Islet precursor cell (in vitro differentiated cells): ENCODE data around the gene NCOA6.
A peak's percentile ranks its signal among the peaks of the same experiment; 100 is the strongest.
"Not testable (repeated sequence)": the region's sequence is repeated elsewhere in the genome, so short reads cannot be mapped to it uniquely, and the experiment has no call there.

Experiments used
- DNase-seq: peaks from one replicate; pipeline ENCODE4 v3.0.0-alpha.2; 2018

NCOA6 gene

DNA sequence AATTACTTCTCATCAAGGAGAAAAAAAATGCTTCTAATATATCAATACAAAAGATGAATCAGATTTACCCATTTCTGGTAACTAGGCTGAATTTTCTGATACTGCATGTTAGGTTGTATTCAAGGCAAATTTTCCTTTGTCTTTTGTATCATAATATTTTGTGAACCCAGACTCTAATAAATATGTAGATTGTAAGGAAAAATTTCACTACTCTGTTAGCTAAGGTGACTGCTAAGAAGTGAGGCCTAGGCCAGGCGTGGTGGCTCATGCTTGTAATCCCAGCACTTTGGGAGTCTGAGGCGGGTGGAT is 108.6 kb downstream of the NCOA6 start:
- no peak for DNase-seq

DNA sequence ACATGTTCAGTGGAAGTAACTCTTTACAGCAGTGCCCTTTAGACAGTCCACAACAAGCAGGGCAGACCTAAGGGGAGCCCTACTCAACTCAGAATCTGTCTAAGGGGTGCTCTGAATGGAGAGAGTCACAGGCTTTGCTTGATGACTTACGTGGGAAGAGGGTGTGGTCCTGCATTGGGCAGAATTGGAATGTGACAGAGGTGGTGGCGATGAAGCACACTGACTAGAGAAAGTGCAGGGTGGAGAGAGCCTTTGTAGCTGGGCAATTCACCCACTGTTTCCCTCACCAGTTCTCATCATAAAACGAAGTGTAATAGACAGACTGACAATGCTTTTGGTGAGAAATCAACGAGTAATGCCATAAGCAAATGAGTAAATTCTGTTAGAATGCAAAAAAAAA is 110.1 kb downstream of the NCOA6 start:
- DNase-seq = no peak

DNA sequence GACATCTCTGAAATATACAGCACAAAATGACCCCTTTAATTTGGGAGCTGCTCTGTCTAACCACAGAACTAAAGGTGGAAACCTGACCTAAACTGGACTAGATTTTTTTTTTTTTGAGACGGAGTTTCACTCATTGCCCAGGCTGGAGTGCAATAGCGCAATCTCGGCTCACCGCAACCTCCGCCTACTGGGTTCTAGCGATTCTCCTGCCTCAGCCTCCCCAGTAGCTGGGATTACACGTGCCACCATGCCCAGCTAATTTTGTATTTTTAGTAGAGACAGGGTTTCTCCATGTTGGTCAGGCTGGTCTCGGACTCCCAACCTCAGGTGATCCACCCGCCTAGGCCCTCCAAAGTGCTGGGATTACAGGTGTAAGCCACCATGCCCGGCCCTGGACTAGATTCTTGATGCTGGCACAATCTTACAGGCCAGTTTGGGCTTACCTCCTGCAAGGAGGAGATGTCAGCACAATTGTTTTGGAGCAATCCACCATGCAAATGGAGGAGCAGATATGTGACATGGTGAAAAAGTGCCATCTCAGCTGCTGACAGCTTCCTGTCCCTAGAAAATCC is 111.4 kb downstream of the NCOA6 start:
- DNase-seq = not testable (repeated sequence)

DNA sequence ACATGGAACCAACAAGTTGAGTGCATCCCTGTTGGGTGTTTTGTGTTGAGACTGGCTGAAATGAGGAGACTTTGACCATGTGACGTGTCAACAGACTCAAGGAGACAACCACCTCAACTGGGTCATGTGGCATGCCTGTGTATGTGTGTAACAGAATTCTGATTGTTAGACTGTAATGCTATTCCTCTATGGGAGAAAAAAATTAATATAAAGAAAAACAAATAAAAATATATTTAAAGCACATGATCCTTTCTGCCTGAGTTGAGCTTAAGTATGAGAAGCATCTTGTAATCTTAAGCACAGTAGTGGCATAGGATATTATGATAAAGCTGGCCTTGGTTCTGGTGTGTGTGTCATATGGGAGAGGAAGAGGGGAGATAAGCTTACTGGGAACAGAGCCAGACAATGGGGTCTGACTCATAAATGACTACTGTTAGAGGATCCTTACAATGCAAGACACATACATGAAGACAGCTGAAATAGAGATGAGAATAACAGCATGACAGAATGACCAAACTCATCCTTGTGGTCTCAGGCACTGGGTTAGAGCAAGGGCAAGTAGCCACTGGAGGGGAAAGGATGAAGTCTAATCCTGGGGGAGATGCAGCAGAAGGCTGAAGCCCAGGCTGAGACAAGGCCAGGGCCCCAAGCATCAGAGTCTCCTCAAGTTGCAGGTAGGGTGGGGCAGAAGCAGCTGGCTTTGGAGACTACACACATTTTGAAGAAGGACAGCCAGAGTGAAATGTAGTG is 112.1 kb downstream of the NCOA6 start:
- DNase-seq = no peak

DNA sequence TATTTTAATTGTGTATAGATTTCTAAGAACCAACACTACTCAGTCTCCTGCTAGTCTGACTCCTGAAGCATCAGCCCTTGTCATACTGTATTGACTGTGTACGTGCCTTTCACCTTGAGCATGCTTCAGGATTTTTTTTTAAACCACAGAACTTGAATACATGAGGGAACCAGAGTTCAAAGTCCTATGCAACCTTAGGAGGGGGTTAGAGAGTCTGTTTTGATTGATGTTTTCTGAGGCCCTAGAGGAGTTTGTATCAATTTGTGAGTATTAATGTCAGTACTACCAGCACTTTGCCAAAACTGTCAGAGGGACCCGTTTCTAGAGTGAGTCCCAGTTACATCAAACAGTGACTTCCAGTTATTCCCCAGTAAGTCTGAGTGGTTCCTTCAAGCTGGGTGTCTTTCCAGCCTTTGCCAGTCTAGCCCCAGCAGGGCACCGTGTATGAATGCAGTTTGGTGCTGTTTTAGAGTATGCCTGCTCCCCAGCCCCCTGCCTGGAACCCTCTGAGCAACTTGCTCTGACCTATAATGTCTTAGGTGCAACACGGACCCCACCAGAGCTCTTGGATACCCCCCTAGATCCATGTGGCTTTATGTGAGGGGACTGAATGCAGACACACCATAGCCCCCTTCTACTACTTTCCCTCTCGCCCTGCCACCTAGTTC is 112.8 kb downstream of the NCOA6 start:
- DNase-seq = no peak

DNA sequence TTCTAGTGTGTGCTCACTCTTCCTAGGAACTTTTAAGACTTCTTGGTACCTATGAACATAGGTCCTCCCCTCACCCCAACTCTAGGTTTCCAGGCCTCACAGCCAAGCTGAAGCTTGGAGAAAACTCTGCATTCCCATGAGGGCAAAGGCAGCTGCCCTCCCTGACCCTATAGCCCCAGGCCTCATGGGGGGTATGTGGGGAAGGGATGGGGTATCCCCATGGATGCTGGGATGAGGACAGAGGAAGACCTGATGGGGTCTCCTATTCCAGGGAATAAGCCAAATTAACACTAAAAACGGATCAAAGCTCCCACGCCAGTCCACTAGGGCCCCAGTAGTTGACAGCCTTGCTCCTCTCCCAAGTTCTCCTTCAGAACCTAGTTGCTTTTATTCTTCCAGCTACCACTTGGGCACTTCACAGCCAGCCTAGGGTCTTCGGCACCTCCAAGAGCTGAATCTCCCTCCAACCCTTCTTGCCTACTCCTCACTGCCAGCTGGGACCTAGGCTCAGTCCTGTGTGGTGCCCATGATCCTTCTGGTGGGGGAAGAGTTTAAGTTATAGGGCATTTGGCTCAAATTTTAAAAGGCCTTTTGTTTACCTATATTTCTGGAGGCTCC is 113.5 kb downstream of the NCOA6 start:
- DNase-seq = no peak

DNA sequence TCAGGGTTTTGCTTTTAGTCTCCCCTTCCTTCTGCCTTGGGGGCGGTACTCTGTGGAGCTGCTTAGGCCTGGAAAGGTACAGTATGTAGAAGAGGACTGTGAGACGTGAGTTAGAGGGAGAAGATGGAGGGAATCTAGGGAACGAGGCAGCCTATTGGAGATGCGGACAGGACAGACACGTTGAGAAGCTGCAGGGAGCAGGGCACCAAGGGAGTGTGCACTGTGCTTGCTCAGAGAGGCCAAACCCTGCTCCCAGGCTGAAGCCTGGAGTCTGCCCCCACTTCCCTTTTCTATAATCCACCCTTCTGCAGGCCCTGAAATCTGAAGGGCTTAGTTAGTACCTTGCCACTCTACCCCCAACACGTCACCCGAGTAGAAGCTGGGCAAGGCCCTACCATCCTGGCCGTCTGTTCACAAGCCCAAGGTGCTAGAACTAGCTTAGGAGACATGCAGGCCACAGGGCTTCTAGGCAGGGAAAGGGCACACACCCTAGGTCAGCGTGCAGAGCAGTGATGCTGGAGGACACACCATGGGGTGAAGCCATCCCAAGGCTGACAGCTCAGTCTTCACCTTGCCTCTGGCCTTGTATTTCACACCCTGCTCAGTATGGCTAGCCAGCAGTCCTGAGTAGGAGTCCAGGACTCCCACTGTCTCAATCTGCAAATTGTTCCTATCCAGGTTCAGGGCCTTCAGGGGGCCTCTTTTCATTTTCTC is 114.4 kb downstream of the NCOA6 start:
- no peak for DNase-seq

DNA sequence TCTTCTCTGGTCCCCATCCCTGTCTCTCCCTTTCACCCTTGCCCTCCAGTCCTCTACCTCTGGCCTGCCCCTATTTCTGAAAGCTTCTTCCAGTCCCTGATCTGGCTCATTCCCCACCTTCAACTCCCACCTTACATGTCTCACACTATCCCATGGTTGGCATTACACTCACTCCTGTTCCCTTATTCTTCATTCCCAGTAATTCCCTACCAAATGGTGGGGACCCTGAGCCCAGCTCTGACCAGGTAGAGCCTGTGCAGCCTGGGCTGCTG is 114.9 kb downstream of the NCOA6 start:
- DNase-seq = no peak

DNA sequence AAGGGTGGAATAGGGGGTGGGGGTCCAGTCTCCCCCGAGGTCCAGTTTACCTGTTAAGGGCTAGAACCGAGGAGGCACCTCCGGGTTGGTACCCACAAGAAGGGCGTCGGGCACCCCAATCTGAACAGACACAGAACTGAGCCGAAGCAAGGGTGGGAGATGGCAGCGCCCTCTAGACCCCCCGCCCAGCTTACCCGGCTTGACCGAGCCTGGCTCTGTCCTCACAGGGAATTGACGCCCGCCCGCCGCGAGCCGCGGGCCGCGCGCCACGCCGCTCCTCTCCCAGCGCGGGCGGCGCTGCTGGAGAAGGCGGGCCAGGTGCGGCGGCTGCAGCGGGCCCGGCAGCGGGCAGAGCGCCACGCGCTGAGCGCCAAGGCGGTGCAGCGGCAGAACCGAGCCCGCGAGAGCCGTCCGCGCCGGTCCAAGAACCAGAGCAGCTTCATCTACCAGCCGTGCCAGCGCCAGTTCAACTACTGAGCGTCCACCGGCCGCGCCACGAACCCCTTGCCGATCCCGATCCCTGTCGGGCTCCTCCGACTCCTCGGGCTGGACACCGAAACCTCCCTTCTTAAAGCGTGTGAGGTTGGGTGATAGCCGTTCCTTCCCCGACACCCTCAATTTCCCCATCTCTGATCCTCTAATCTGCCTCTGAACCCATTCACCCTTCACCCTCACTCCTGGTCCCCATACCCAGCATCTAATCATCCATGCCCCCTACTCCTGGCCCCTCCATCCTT is 115.5 kb downstream of the NCOA6 start:
- DNase-seq = peak; percentile 89

DNA sequence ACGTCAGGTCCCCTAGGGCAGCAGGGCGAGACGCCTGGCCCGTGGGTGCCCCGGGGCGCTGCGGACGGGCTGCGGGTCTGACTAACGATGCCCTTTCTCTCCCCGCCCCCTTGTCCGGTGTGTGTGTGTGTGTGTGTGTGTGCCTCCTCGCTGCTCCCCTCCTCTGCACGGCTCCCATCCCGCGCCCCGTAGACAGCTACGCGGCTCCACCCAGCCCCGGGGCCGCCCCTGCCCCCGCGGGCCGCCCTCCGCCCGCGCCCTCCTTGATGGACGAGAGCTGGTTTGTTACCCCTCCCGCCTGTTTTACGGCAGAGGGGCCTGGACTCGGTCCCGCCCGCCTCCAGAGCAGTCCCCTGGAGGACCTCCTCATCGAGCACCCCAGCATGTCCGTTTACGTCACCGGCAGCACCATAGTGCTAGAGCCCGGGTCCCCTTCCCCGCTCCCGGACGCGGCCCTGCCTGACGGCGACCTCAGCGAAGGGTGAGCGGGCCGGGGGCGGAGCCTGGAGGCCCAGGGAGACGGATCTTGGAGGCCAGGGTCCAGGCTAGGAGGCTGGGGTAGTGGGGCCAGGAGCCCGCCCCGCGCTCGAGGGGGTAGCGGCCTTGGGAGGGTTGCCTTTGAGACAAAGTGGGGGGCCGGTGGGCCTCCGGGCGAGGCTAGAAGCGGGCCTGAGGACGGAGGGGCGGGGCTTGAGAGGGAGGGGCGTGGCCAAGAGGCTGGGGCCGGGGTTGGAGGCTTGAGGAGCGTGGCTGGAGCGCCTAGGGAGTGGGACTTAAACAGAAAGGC is 116.2 kb downstream of the NCOA6 start:
- peak; percentile 87 for DNase-seq

DNA sequence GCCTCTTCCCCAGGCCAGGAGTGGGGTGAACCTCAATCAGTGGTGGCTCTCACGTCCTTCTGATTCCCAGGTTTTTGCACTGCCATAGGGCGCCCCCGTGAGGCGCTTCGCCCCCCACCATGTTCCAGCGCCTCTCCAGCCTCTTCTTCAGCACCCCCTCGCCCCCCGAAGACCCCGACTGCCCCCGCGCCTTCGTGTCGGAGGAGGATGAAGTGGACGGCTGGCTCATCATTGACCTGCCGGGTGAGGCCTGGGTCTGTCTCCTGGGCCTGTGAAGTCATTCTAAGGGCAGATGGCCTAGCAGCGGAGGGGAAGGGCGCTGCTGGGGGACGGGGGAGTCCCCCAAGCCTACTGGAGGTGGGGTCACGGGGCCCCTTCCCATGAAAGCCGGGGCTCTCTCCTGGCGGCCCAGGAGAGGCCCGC is 116.8 kb downstream of the NCOA6 start:
- DNase-seq = no peak

DNA sequence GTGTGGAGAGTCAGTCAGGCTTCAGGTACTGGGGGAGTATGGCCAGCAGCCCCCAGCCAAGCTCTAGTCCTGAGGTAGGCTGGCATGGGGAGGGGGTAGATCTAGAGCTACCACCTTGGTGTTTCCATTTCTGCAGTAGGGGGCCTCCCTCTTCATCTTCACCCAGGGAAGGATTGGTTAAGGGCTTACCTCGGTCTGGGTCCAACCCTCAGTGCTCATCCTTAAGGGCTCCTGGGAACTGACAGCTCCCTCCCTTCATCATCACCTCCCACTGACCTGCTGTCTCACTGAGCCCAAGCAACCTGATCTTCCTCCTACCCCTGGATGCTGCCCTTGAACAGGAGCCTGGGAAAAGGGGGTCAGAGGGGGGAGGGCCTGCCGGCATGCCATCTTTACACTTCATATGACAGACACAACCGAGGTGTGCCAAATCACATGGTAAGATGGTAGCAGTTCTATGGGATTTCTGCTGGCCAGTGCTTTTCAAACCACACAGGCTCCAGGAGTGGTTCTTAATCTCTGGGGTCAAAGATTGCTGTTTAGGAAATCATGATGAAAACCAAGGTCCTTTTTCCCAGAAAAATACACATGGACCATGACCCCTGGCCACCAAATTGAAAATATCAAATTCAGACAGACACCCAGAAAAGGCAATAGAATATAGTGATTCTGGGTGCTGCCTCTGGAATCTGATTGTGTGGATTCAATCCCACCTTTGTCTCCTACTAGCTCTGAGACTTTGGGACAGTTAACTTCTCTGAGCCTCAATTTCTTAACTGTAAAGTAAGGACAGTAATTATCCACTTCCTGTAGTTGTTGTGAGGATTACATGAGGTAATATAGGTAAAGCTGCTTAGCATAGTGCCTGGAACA is 118.3 kb downstream of the NCOA6 start:
- DNase-seq = no peak

DNA sequence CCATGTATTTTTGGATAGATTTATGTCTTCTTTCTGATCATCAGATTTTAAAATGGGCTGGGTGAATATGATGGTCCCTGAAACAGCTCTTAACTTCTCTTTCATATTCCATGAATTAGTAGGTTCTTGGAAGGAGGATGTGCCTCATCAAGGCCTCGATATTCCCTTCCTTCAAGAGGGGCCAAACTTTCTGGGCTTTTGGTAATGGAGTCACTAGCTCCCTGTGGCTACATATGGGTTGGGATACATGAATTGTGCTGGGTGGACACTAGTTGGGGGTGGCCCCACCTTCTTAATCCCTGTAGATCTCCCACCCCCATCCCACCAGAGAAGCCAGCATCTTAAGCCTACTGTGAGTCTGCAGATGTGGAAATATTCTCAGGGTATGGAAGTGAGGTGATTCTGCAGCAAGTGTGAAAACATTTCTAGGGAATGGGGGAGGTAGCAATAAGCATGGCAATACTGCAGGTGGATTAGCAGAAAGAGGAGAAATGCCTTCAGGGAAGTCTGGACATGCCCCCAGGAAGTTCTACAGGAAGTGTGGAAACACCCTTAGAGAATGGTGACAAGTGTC is 119.1 kb downstream of the NCOA6 start:
- no peak for DNase-seq

DNA sequence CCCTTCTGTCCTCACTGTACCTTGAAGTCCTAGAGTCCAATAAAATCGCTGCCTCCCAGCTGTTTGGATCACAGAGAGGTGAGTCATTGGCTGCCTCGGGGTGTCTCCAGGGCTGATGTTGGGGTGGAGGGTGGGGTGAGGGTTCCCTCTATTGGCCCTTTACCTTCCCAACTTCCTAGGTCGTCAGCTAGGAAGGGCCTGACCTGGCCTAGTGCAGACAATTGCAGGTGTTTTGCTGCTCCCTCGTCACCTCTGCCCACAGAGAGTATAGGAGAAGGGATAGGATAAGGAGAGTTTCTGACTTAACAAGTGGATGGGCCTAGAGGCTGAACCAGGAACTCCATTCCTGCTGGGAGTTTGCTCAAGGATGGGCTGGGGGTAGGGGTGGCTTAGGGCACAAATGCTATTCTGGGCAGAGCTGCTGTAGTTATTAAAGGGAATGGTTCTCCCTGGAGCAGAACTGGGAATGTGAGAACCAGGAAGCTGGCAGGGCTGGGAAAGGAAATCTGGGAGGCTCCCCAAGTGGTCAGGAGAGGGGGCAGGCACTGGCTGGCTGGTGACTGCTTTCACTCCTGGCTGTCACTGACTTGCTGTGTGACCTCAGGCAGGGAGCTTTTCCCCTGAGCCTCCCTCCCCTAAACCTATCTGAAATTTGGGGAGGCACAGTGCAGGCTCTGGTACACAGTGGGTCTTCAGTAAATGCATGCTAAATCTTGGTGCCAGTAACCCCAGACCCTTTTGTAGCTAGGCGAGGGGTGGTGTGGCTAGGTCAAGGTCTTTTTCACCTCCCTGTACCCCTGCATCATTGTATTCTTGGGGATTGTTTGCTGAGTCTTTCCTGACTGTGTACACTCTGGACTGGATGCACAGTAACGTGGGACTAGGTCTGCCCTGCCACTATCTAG is 119.8 kb downstream of the NCOA6 start:
- DNase-seq = peak; percentile 58

DNA sequence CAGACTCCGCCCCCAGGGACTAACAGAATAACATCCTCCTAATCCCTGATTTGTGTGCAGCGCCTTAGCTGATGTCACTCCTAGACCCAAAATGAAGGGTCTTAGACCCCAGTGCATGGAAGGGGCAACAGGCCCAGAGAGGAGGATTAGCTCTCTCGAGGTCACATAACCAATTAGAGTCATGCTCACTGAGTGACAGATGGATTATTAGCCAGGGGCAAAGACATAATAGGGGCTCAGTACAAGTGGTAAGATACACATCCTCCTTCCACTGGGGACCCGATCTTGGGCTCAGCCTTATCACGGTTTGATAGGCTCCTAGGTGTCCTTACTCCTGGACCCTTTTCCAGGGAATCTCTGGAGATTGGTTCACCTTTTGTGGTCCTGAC is 120.4 kb downstream of the NCOA6 start:
- no peak for DNase-seq

DNA sequence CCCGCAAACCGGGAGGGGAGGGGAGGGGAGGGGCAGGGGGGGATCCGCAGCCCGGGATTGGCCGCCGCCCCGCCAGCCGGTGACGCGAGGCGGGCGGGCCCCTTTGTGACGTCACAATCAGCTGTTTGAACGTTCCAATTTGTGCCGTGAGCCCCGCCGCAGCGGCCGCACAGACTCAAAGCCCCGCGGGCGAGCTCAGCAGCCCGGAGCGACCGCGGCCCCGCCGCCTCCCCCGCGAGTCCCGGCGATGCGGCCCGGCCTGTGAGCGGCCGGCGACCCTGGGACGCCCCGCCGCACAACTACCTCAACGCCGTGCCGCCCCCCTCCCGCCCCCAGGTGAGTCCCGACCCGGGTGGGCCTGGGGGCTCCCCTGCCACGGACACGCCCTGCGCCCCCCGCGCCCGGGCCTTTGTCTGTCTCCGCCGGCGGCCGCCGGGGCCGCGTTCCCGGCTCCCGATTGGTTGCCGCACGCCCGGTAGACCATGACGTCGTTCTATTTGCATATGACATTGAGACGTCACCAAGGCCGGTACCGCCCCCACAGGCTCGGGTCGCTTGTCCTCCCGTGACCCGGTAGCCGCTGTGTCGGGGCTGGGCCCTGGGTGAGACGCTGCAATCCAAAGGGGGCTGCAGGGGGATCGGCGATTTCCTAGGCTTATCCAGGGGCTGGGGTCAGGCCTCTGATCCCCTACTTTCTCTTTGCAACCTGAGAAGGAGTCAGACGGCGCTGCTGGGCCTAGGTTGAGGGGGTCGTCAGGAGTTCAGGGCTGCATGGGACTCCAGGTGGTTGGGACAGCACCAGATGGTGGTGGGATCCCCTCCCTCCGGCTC is 121.1 kb downstream of the NCOA6 start, which contains the start of gene TP53INP2:
TP53INP2 (plus strand) TSS at position 168 of the 831 bp plus-strand sequence. CDS start 4,396 bp downstream, outside the sequence.
- DNase-seq = peak; percentile 96

DNA sequence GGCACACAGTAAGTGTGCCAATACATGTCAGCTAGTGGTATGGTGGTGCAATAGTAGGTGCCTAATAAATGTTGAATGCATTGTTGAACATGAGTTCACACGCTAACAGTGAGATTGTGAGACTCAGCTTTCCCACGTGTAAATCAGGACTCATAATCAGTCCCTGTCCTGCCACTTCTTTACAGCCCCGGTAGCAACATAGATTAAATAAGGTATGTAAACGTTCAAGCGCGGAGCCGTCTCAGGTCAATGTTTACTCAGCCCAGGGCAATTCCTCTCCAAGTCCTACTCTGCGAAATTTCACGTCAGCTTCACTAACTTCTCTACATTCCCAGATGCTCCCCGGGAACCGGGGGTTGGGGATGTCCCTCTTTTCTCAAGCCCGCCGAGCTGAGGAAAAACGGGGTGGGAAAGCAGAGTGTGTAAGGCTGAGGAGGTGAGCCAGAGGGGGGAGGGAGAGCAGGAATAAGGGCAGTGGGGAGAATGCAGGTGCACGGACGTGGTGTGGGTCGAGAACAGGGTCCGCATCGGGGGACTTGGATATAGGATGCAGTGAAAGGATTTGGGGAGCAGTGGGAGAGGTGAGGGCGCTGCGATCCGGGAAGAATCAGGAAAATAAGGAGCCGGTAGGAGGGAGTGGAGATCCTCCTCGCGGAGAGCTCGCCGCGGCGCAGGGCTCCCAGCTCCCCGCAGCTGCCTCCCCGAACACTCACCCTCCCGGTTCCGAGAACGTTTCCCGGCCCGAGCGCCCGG is 121.9 kb downstream of the NCOA6 start:
- DNase-seq = peak; percentile 65

DNA sequence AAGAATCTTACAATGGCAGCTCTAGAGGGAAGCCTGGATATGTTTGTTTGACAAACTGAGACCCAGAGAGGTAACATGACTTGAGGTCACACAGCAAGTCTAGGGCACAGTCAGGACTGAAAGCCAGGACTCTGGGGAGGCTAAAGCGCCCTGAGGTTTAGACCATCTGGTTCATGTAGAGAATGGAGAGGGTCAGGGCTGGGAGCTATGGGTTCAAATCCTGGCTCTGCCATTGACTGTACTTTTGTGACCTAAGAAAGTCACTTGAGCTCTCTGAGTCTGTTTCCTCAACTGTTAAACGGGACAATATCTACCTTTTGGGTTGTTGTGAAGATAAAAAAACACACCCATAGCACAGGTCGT is 122.4 kb downstream of the NCOA6 start:
- no peak for DNase-seq
